ENCODE data around the gene MMP27. TPM values are rescaled to one million over a fixed set of nuclear protein-coding genes. Genes with fewer than 3 reads are reported as not detected.

Gene MMP27
- total RNA-seq, 2 donors from 2014 or later, result not detected

DNA sequence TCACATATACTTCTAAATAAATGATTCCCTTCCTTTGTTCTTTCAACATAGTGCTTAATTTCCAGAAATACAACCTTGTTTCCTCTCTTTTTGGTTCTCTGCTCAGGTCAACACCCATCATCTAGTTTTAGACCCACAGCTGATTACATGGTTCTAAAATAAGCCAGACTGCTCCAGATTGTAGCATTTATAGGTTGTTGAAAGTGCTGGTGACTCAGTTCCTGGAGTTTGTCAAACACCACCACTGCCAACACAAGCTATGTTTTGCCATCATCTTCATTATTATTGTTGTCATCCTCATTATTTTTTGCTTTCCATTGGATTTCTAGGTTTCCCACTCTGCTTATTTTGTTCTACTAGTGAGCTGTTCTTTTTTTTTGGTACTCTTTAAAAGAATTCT lies 58.1 kb downstream of the MMP27 start:
- intact Hi-C loops (cut with DNase I), result no loop called here
- ATAC-seq (no peak), DNase-seq (no peak)

DNA sequence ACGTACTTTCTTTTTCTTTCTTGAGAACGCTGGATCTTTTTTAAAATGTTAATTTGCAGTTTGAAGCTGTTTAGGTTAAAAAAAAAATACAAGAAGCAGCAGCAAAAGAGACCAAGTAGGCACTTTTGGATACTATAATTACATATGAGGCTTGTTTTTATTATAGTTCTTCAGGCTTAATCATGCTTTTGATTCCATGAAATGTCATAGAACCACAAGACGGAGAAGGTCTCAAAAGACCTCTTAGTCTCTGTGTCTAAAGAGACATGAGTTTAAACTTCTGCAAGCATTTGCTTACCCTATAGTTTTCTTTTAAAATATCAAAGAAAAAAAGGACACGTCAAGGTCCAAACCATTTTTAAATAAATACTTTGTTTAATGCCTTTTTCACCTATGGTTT lies 61.6 kb downstream of the MMP27 start:
- intact Hi-C loops (cut with DNase I), result no loop called here
- no peak for DNase-seq
- no peak for ATAC-seq

Other genes starting within 250 kb of the MMP27 start
- under 1 TPM in 1 of 2 donors, not detected in 1; 0.32 TPM for gene MMP7, start 175.0 kb downstream of the MMP27 start, total RNA-seq
- not detected for gene MMP20, start 80.4 kb downstream of the MMP27 start, total RNA-seq
- gene MMP8, start 19.2 kb upstream of the MMP27 start, total RNA-seq, result under 1 TPM in 1 of 2 donors, not detected in 1; 0.37 TPM
- gene MMP10, start 74.9 kb upstream of the MMP27 start, total RNA-seq, result not detected
- under 1 TPM; 0.15 to 0.21 TPM for gene MMP1, start 92.4 kb upstream of the MMP27 start, total RNA-seq
- not detected for gene MMP3, start 137.8 kb upstream of the MMP27 start, total RNA-seq
- gene MMP12, start 169.2 kb upstream of the MMP27 start, total RNA-seq, result not detected
- not detected for gene MMP13, start 250.0 kb upstream of the MMP27 start, total RNA-seq

Measured in left cardiac atrium (tissue), 4 donors.